Measurements from ENCODE around the gene ATG2B. TPM values are rescaled to one million over a fixed set of nuclear protein-coding genes. Genes with fewer than 3 reads are reported as not detected.
A peak's percentile ranks its signal among the peaks of the same experiment; 100 is the strongest.

Gene ATG2B
- polyA plus RNA-seq, 3 donors: 0.94 to 6.7 (median 1.3) TPM

DNA sequence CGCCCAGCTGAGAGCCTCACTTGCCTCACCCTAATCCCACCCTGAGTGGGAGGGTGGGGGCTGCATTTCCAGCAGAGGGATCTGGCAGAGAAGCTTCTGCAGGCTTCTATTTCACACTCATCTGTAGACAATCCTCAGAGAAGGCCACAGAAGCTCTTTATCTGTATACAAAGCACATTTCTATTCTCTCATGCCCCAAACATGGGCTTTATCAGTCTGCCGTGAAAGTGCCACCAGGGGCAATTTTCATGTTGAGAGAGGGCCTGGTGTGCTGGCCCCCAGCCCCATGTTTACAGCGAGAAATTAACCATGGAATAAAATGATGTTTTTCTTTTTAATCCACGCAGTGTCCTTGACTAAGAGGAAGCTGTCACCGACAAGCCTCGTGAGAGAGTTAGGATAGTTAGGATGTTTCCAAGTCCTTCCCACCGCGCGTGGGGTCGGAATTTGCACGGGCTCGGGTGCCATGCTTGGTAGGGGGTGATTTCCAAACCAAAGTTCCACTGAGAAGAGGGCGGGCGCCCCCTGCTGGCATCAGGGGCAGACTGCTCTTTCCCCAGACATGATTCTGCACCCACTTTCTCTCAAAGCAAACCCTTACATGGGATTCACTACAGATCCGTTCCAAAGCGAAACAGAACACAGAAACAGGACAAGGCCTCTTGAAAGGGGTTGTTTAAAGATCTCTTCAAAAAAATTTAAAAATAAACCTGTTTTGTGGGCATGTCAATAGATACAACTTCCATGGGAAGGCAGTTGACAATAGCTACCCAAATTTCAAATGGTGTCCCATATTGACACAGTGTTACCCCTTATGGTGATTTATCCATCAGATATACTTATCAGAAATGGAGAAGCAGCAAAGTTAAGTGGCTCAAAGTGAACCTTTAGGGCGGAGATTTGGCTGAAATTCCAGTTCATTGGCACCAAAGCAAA lies 87.7 kb downstream of the ATG2B start:
- Histone ChIP-seq H3K9me3 (replicated peaks in 1 of 2; ENCODE audit: control insufficient read depth in 1 of 2, insufficient read depth in 1 of 2, low read length in 2 of 2) (peaks cover 9 to 14% of the 10 kb centered on the region in 2 donors), H3K27ac (ENCODE audit: low read depth in 1 of 2, low read length in 2 of 2) (no peak overlapping the region), H2AFZ (ENCODE audit: insufficient read depth, low read depth, low read length, poor library complexity, severe bottlenecking) (no peak overlapping the region), H4K20me1 (ENCODE audit: insufficient read depth, low read length) (no peaks in the 10 kb centered on the region), H3K36me3 (replicated peaks in 1 of 2; ENCODE audit: control insufficient read depth in 1 of 2, insufficient read depth in 2 of 2, low read length in 2 of 2) (no peaks in the 10 kb centered on the region), H3K27me3 (ENCODE audit: control insufficient read depth in 2 of 2, insufficient read depth in 2 of 2, low read length in 2 of 2) (no peaks in the 10 kb centered on the region), H3K9ac (ENCODE audit: insufficient read depth, low read length, poor library complexity, severe bottlenecking) (no peak overlapping the region), H3K4me2 (replicated peaks; ENCODE audit: extremely low read depth, low read length, poor library complexity, severe bottlenecking) (no peak overlapping the region), H3K4me3 (replicated peaks in 1 of 3; ENCODE audit: low read depth in 2 of 3, low read length in 3 of 3) (no peak overlapping the region), H3K79me2 (ENCODE audit: insufficient read depth, low read length) (no peaks in the 10 kb centered on the region), H3K4me1 (ENCODE audit: control insufficient read depth in 1 of 2, insufficient read depth in 2 of 2, low read length in 2 of 2) (no peaks in the 10 kb centered on the region)
- peaks cover 0 to 2% of the 10 kb centered on the region in 2 donors for H3K36me3 Mint-ChIP-seq
- peak; percentile 3 to 38 (median 10) for DNase-seq
- no peak overlapping the region for H3K4me3 Mint-ChIP-seq
- peak; percentile 78 for TF ChIP-seq CTCF (IDR thresholded peaks at IDR 0.05)
- no peak overlapping the region for H3K27ac Mint-ChIP-seq
- intact Hi-C loops (cut with micrococcal nuclease): loop anchor here in 1 of 2 donors (10.0 kb wide), 2 partner anchors 171 to 711 kb away; no protein-coding TSS in a partner anchor
- WGBS (ENCODE audit: insufficient coverage): 45% methylated on average over 6 of the region's 17 CpGs
- H3K27me3 Mint-ChIP-seq (ENCODE audit: low read depth in 3 of 3): peaks cover 0 to 1% (median 0%) of the 10 kb centered on the region in 3 donors
- peaks cover 4 to 28% (median 14%) of the 10 kb centered on the region in 7 donors for H3K9me3 Mint-ChIP-seq
- H3K4me1 Mint-ChIP-seq: no peaks in the 10 kb centered on the region

DNA sequence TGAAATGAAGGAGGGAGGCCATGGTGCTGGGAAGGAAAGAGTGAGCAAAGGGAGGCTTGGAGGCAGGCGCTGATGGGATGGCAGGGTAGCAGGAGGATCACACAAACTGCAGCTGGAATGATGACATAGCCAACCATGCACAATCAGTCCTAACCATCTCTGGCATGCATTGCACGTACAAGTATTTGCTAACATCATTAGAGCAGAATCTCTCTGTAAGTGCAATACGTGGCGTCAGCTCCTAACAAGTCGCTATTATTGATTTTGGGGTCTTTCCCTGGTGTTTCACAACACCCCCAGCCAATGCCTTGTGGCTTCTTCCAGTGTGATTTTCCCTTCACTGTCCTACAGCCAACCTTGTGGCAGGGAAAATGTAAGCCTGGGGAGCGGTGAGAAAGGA lies 88.6 kb downstream of the ATG2B start:
- Mint-ChIP-seq H3K27me3 (ENCODE audit: low read depth in 3 of 3) (peaks cover 0 to 1% (median 0%) of the 10 kb centered on the region in 3 donors), H3K4me1 (no peaks in the 10 kb centered on the region), H3K36me3 (no peaks in the 10 kb centered on the region), H3K4me3 (no peak overlapping the region), H3K27ac (no peak overlapping the region), H3K9me3 (peaks cover 4 to 28% (median 14%) of the 10 kb centered on the region in 7 donors)
- H3K4me1 ChIP-seq (ENCODE audit: control insufficient read depth in 1 of 2, insufficient read depth in 2 of 2, low read length in 2 of 2): no peaks in the 10 kb centered on the region
- H3K4me3 ChIP-seq (replicated peaks in 1 of 3; ENCODE audit: low read depth in 2 of 3, low read length in 3 of 3): no peak overlapping the region
- no peak overlapping the region for H3K4me2 ChIP-seq (replicated peaks; ENCODE audit: extremely low read depth, low read length, poor library complexity, severe bottlenecking)
- no peaks in the 10 kb centered on the region for H3K36me3 ChIP-seq (replicated peaks in 1 of 2; ENCODE audit: control insufficient read depth in 1 of 2, insufficient read depth in 2 of 2, low read length in 2 of 2)
- H2AFZ ChIP-seq (ENCODE audit: insufficient read depth, low read depth, low read length, poor library complexity, severe bottlenecking): no peak overlapping the region
- no peak overlapping the region for H3K27ac ChIP-seq (ENCODE audit: low read depth in 1 of 2, low read length in 2 of 2)
- intact Hi-C loops (cut with micrococcal nuclease): loop anchor here in 1 of 2 donors (10.0 kb wide), 2 partner anchors 170 to 710 kb away; no protein-coding TSS in a partner anchor
- WGBS (ENCODE audit: insufficient coverage): 86% methylated on average over 6 of the region's 6 CpGs
- no peaks in the 10 kb centered on the region for H3K27me3 ChIP-seq (ENCODE audit: control insufficient read depth in 2 of 2, insufficient read depth in 2 of 2, low read length in 2 of 2)
- no peak for TF ChIP-seq CTCF (IDR thresholded peaks at IDR 0.05)
- no peak overlapping the region for H3K9ac ChIP-seq (ENCODE audit: insufficient read depth, low read length, poor library complexity, severe bottlenecking)
- H3K79me2 ChIP-seq (ENCODE audit: insufficient read depth, low read length): no peaks in the 10 kb centered on the region
- H3K9me3 ChIP-seq (replicated peaks in 1 of 2; ENCODE audit: control insufficient read depth in 1 of 2, insufficient read depth in 1 of 2, low read length in 2 of 2): peaks cover 9 to 14% of the 10 kb centered on the region in 2 donors
- no peak for DNase-seq
- H4K20me1 ChIP-seq (ENCODE audit: insufficient read depth, low read length): no peaks in the 10 kb centered on the region
